Astrocyte (in vitro differentiated cells and primary cell): ENCODE measurements around the gene ZFYVE28.

Source experiments
- CTCF ChIP-seq: IDR thresholded peaks from 2 replicates; pipeline ENCODE4 v1.5.1; 2011; ENCODE audit warnings: low read depth, mild to moderate bottlenecking, inconsistent platforms, low read length, moderate library complexity; ENCODE audit not compliant: insufficient read depth
- EZH2 ChIP-seq: IDR thresholded peaks from 2 replicates; pipeline ENCODE4 v1.6.1; 2012; ENCODE audit warnings: mild to moderate bottlenecking, low read length, inconsistent platforms; ENCODE audit not compliant: insufficient read depth

- TF ChIP-seq EZH2 (no peak), CTCF (no peak)
Observed at GRCh38 chr4:2406920-2407319, 11.5 kb downstream of the ZFYVE28 start.
